IMR-90 (cell line): ENCODE measurements around the gene PIK3R5. TPM values are rescaled to one million over a fixed set of nuclear protein-coding genes. Genes with fewer than 3 reads are reported as not detected.

Experiments
- ATAC-seq: fragments of 200-7000 bp; cut with Tn5 transposase; 2 replicates; pipeline ENCODE4 v1.9.1; 2020; ENCODE audit warnings: low read depth, mild to moderate bottlenecking, moderate library complexity
- BruUV-seq: library from RNA; stranded (reverse); fragments of 400-500 nt; replicated peaks from 2 replicates; lab custom pipeline; 2021; lab: Mats Ljungman, UMichigan
- CTCF ChIA-PET: fragments of 300-600 bp; formaldehyde crosslinking; extraction: SDS; loops from one replicate; lab custom pipeline; 2021; ENCODE audit warnings: antibody characterized with exemption; lab: Yijun Ruan, JAX
- POLR2A ChIA-PET: fragments of 300-600 bp; sonication (Branson Sonifier 250); formaldehyde crosslinking; loops from one replicate; lab custom pipeline; 2022; ENCODE audit warnings: antibody characterized with exemption; ENCODE audit not compliant: unreplicated experiment; lab: Charles Lee
- DNase-seq: peaks from one replicate; pipeline ENCODE4 v3.0.0; 2013
- H2AFZ ChIP-seq: replicated peaks from 2 replicates; pipeline ENCODE3; 2013; ENCODE audit warnings: low read length, mild to moderate bottlenecking; ENCODE audit not compliant: poor library complexity
- H2AK5ac ChIP-seq: 2 replicates; pipeline ENCODE4 v1.6.1; 2013; ENCODE audit warnings: low read depth, low read length, inconsistent platforms
- H2AK9ac ChIP-seq: replicated peaks from 2 replicates; pipeline ENCODE3; 2013; ENCODE audit warnings: mild to moderate bottlenecking, low read depth, low read length, moderate library complexity; ENCODE audit not compliant: poor library complexity
- H2BK120ac ChIP-seq: 2 replicates; pipeline ENCODE4 v1.6.1; 2013; ENCODE audit warnings: low read depth, low read length, inconsistent platforms
- H2BK15ac ChIP-seq: 3 replicates; pipeline ENCODE4 v1.6.1; 2013; ENCODE audit warnings: low read depth, low read length, inconsistent platforms
- H2BK20ac ChIP-seq: 2 replicates; pipeline ENCODE4 v1.6.1; 2013; ENCODE audit warnings: low read depth, mild to moderate bottlenecking, inconsistent platforms, low read length, moderate library complexity
- H2BK5ac ChIP-seq: 2 replicates; pipeline ENCODE4 v1.6.1; 2013; ENCODE audit warnings: mild to moderate bottlenecking, low read depth, low read length, inconsistent platforms; ENCODE audit not compliant: poor library complexity, severe bottlenecking
- H3K14ac ChIP-seq: replicated peaks from 2 replicates; pipeline ENCODE4 v1.6.1; 2013; ENCODE audit warnings: low read depth, low read length, inconsistent platforms
- H3K18ac ChIP-seq: 2 replicates; pipeline ENCODE4 v1.6.1; 2013; ENCODE audit warnings: low read depth, low read length, control low read depth
- H3K23ac ChIP-seq: 2 replicates; pipeline ENCODE4 v1.6.1; 2013; ENCODE audit warnings: low read depth, low read length, inconsistent platforms
- H3K27ac ChIP-seq: 2 replicates; pipeline ENCODE4 v1.5.1; 2013; ENCODE audit warnings: mild to moderate bottlenecking, control low read depth, low read length; ENCODE audit not compliant: insufficient read depth
- H3K27me3 ChIP-seq: 2 replicates; pipeline ENCODE4 v1.6.1; 2013; ENCODE audit warnings: low read length; ENCODE audit not compliant: control insufficient read depth, insufficient read depth
- H3K36me3 ChIP-seq: 2 replicates; pipeline ENCODE4 v1.6.1; 2013; ENCODE audit warnings: low read length, mixed read lengths; ENCODE audit not compliant: control insufficient read depth, insufficient read depth
- H3K4ac ChIP-seq: 2 replicates; pipeline ENCODE4 v1.6.1; 2013; ENCODE audit warnings: low read depth, low read length, inconsistent platforms
- H3K4me1 ChIP-seq: 2 replicates; pipeline ENCODE4 v1.6.1; 2013; ENCODE audit warnings: low read length, mixed read lengths; ENCODE audit not compliant: control insufficient read depth, insufficient read depth
- H3K4me2 ChIP-seq: 2 replicates; pipeline ENCODE4 v1.6.1; 2013; ENCODE audit warnings: low read depth, mild to moderate bottlenecking, control low read depth, low read length, moderate library complexity
- H3K4me3 ChIP-seq: 2 replicates; pipeline ENCODE4 v1.5.1; 2013; ENCODE audit warnings: low read depth, mild to moderate bottlenecking, control low read depth, low read length, moderate library complexity; ENCODE audit not compliant: insufficient read depth
- H3K56ac ChIP-seq: 2 replicates; pipeline ENCODE4 v1.6.1; 2013; ENCODE audit warnings: low read length, inconsistent platforms; ENCODE audit not compliant: insufficient read depth; ENCODE audit errors: extremely low read depth
- H3K79me1 ChIP-seq, 2 experiments: 2 replicates each; pipeline ENCODE4 v1.6.1; 2013; ENCODE audit warnings: low read length in 2 of 2, inconsistent platforms in 1 of 2, low read depth in 1 of 2
- H3K9ac ChIP-seq: 2 replicates; pipeline ENCODE4 v1.6.1; 2013; ENCODE audit warnings: low read depth, low read length, control low read depth
- H3K9me1 ChIP-seq: 2 replicates; pipeline ENCODE4 v1.6.1; 2013; ENCODE audit warnings: low read length, inconsistent platforms; ENCODE audit not compliant: insufficient read depth
- H3K9me3 ChIP-seq: 2 replicates; pipeline ENCODE4 v1.6.1; 2013; ENCODE audit warnings: low read length; ENCODE audit not compliant: control insufficient read depth, insufficient read depth
- H4K20me1 ChIP-seq: 2 replicates; pipeline ENCODE4 v1.6.1; 2013; ENCODE audit warnings: low read length, inconsistent platforms; ENCODE audit not compliant: insufficient read depth
- H4K5ac ChIP-seq: 2 replicates; pipeline ENCODE4 v1.6.1; 2013; ENCODE audit warnings: mild to moderate bottlenecking, low read depth, low read length, control low read depth
- H4K8ac ChIP-seq, 2 experiments: 2 replicates each; pipeline ENCODE4 v1.6.1; 2013; ENCODE audit warnings: low read depth in 2 of 2, low read length in 2 of 2, control low read depth in 1 of 2, inconsistent platforms in 1 of 2
- H4K91ac ChIP-seq: 2 replicates; pipeline ENCODE4 v1.6.1; 2013; ENCODE audit warnings: low read depth, low read length, inconsistent platforms; ENCODE audit not compliant: insufficient read depth
- BHLHE40 ChIP-seq: fragments of 150-350 bp; IDR thresholded peaks from 2 replicates; pipeline ENCODE4 v1.6.1; 2016; ENCODE audit warnings: mild to moderate bottlenecking, low read depth, low read length
- CEBPB ChIP-seq: IDR thresholded peaks from 2 replicates; pipeline ENCODE4 v1.6.1; 2012; ENCODE audit warnings: low read depth, low read length, improper control_type of control experiment
- CHD1 ChIP-seq: IDR thresholded peaks from 2 replicates; pipeline ENCODE4 v1.6.1; 2012; ENCODE audit warnings: low read depth, low read length, improper control_type of control experiment
- ELK1 ChIP-seq: fragments of 150-350 bp; IDR thresholded peaks from 2 replicates; pipeline ENCODE4 v1.6.1; 2016; ENCODE audit warnings: low read depth, mild to moderate bottlenecking, low read length, moderate library complexity, borderline replicate concordance
- FOS ChIP-seq: fragments of 150-350 bp; IDR thresholded peaks from 2 replicates; pipeline ENCODE4 v1.6.1; 2016; ENCODE audit warnings: low read depth, low read length
- MAFK ChIP-seq: IDR thresholded peaks from 2 replicates; pipeline ENCODE4 v1.6.1; 2012; ENCODE audit warnings: low read depth, low read length, improper control_type of control experiment
- MAZ ChIP-seq: IDR thresholded peaks from 2 replicates; pipeline ENCODE4 v1.6.1; 2012; ENCODE audit warnings: low read depth, mild to moderate bottlenecking, low read length, improper control_type of control experiment, moderate library complexity, borderline replicate concordance
- MXI1 ChIP-seq: IDR thresholded peaks from 2 replicates; pipeline ENCODE4 v1.6.1; 2012; ENCODE audit warnings: low read depth, mild to moderate bottlenecking, low read length, moderate library complexity, borderline replicate concordance
- NFE2L2 ChIP-seq: fragments of 150-350 bp; IDR thresholded peaks from 2 replicates; pipeline ENCODE4 v1.6.1; 2016; ENCODE audit warnings: low read depth, mild to moderate bottlenecking, low read length
- POLR2A ChIP-seq: IDR thresholded peaks from 2 replicates; pipeline ENCODE4 v1.6.1; 2012; ENCODE audit warnings: mild to moderate bottlenecking, low read depth, low read length
- RAD21 ChIP-seq: IDR thresholded peaks from 2 replicates; pipeline ENCODE4 v1.6.1; 2012; ENCODE audit warnings: low read length, improper control_type of control experiment
- RCOR1 ChIP-seq: IDR thresholded peaks from 2 replicates; pipeline ENCODE4 v1.6.1; 2012; ENCODE audit warnings: mild to moderate bottlenecking, low read length, improper control_type of control experiment; ENCODE audit not compliant: insufficient replicate concordance
- RFX5 ChIP-seq: IDR thresholded peaks from 2 replicates; pipeline ENCODE4 v1.8.0; 2012; ENCODE audit warnings: low read depth, mild to moderate bottlenecking, low read length, moderate library complexity
- SMC3 ChIP-seq: fragments of 150-350 bp; IDR thresholded peaks from 2 replicates; pipeline ENCODE4 v1.6.1; 2016; ENCODE audit warnings: low read depth, mild to moderate bottlenecking, antibody characterized with exemption, low read length, moderate library complexity
- USF2 ChIP-seq: fragments of 150-350 bp; IDR thresholded peaks from 2 replicates; pipeline ENCODE4 v1.6.1; 2017; ENCODE audit warnings: mild to moderate bottlenecking, antibody characterized with exemption, low read length, low read depth
- WGBS, 2 experiments: methylation state at CpG; one replicate each; pipeline versions ENCODE4 v1.1.5 to v1.1.7; 2013; ENCODE audit warnings: missing lambda C conversion rate in 2 of 2; ENCODE audit not compliant: insufficient read length in 1 of 2; ENCODE audit errors: extremely low coverage in 2 of 2; 5-methylcytosine and 5-hydroxymethylcytosine counted together
- dilution Hi-C: fragments of 300-500 bp; cut with HindIII; formaldehyde crosslinking; loops from one replicate; pipeline ENCODE4 v1.14.3; 2018; ENCODE audit warnings: low sequenced_read_pairs; ENCODE audit not compliant: unreplicated experiment
- in situ Hi-C: fragments of 300-500 bp; cut with MboI; formaldehyde crosslinking; loops from 3 replicates; pipeline ENCODE4 v1.14.3; 2019; ENCODE audit warnings: low sequenced_read_pairs, inconsistent platforms, mixed read lengths
- intact Hi-C: fragments of 100-400 bp; cut with micrococcal nuclease; formaldehyde crosslinking; loops from 2 replicates; pipeline ENCODE4 v1.10.0; 2022
- polyA plus RNA-seq, 3 experiments: library from polyadenylated mRNA; depleted of rRNA; stranded (reverse); fragments of >200 nt; gene quantifications; 2 replicates each; pipeline ENCODE4 v1.2.3, GENCODE V29; 2012; ENCODE audit warnings: low replicate concordance in 1 of 3
- total RNA-seq: library from RNA; depleted of rRNA; stranded (reverse); fragments of >200 nt; gene quantifications from 2 replicates; pipeline ENCODE4 v1.2.3, GENCODE V29; 2012
- TF ChIP-seq, protein P1 (sequence below): conservative IDR thresholded peaks from 2 replicates; pipeline ENCODE4 v1.5.1; 2012; ENCODE audit warnings: mild to moderate bottlenecking, low read depth, low read length, improper control_type of control experiment

PIK3R5 gene
- total and polyA plus RNA-seq, 2 of the 4 experiments (the other 2 are of a cell fraction) = not detected

GRCh38 chr17:8959312-8959918 lies 6.1 kb downstream of the PIK3R5 start:
- CTCF ChIA-PET = no interaction called here
- Histone ChIP-seq H3K4ac (no peak overlapping the region), H3K9me1 (no peaks in the 10 kb centered on the region), H3K27ac (no peak overlapping the region), H2AFZ (no peak overlapping the region), H2AK9ac (no peak overlapping the region), H3K56ac (no peak overlapping the region), H4K91ac (no peak overlapping the region), H4K8ac (no peak overlapping the region), H3K79me1 (no peaks in the 10 kb centered on the region), H2BK5ac (no peak overlapping the region), H3K9ac (no peak overlapping the region), H2BK120ac (no peak overlapping the region), H3K9me3 (peaks cover 11% of the 10 kb centered on the region), H2BK20ac (no peak overlapping the region), H3K14ac (no peak overlapping the region), H3K4me1 (no peaks in the 10 kb centered on the region), H3K36me3 (no peaks in the 10 kb centered on the region), H2AK5ac (no peak overlapping the region), H4K5ac (no peak overlapping the region), H2BK15ac (no peak overlapping the region), H4K20me1 (no peaks in the 10 kb centered on the region), H3K4me3 (no peak overlapping the region), H3K18ac (no peak overlapping the region), H3K23ac (no peak overlapping the region), H3K4me2 (no peak overlapping the region), H3K27me3 (no peaks in the 10 kb centered on the region)
- in situ Hi-C loops (no loop called here), dilution Hi-C loops (no loop called here), intact Hi-C loops (no loop called here)
- POLR2A ChIA-PET = no interaction called here
- no TSS peak for BruUV-seq
- no peak for ATAC-seq
- no peak for DNase-seq
- 56% methylated on average over 6 of the region's 9 CpGs; no CpG with 5 or more reads in 1 of the 2 experiments for WGBS, 2 experiments
- no peak for TF ChIP-seq POLR2A
- no peak for TF ChIP-seq NFE2L2
- TF ChIP-seq MXI1 = no peak
- TF ChIP-seq MAZ = no peak
- no peak for TF ChIP-seq SMC3
- no peak for TF ChIP-seq BHLHE40
- TF ChIP-seq RFX5 = no peak
- TF ChIP-seq, protein P1, sequence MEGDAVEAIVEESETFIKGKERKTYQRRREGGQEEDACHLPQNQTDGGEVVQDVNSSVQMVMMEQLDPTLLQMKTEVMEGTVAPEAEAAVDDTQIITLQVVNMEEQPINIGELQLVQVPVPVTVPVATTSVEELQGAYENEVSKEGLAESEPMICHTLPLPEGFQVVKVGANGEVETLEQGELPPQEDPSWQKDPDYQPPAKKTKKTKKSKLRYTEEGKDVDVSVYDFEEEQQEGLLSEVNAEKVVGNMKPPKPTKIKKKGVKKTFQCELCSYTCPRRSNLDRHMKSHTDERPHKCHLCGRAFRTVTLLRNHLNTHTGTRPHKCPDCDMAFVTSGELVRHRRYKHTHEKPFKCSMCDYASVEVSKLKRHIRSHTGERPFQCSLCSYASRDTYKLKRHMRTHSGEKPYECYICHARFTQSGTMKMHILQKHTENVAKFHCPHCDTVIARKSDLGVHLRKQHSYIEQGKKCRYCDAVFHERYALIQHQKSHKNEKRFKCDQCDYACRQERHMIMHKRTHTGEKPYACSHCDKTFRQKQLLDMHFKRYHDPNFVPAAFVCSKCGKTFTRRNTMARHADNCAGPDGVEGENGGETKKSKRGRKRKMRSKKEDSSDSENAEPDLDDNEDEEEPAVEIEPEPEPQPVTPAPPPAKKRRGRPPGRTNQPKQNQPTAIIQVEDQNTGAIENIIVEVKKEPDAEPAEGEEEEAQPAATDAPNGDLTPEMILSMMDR = no peak
- TF ChIP-seq USF2 = no peak
- TF ChIP-seq CEBPB = no peak
- TF ChIP-seq MAFK = no peak
- no peak for TF ChIP-seq FOS
- TF ChIP-seq CHD1 = no peak
- no peak for TF ChIP-seq ELK1
- TF ChIP-seq RCOR1 = no peak
- no peak for TF ChIP-seq RAD21
